Measurements from ENCODE around the gene EFCAB11.
A peak's percentile ranks its signal among the peaks of the same experiment; 100 is the strongest.

The EFCAB11 gene, protein sequence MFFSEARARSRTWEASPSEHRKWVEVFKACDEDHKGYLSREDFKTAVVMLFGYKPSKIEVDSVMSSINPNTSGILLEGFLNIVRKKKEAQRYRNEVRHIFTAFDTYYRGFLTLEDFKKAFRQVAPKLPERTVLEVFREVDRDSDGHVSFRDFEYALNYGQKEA

DNA sequence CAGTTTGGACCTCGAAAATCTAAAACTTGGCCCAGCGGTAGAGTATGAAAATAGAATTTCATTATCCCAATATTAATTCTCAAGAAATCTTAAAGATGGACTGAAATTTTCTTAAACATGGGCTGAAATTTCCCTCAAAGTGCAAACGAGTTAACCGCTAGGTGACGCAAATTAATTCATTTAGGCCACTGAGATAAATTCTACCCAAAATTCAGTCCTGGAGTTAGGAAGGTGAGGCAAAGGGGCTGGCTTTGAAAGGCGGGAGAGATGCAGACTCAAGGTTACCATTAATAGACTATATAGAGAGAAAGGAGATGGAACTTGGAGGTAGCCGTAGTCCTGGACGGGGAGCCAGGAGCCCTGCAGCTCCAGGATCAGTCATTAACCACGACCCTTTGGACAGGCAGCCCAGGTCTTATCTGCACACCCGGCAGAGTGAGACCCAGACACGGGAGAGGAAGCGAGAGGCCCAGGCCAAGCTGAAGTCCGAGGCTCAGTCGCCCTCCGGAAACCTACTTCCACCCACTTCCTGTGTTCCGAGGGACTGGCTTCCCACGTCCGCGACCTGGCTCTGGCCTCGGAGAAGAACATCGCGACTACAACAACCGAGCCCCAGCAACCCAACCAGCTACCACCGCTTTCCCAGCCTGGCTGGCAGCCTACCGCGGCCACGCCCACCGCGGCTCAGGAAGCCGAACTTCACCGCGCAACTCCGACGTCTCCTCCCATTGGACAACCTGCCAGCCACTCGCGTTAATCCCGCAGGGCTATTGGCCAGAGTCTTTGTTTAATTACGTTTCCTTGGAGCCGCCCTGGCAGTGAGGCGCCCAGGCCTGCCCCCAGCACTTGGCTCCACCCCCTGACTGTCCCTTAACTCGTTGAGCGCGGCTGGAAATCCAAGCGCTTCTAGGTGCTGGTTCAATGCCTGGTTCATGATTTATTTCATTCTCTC lies at the start of gene EFCAB11:
Gene EFCAB11 (minus strand): TSS at position 661 of the 952 bp plus-strand sequence. CDS start 70 bp downstream, at position 591.
- Histone ChIP-seq H3K27ac (peak within 1 kb of the TSS; percentile 91), H3K9me3 (no peaks in the 10 kb centered on the region), H3K36me3 (no peaks in the 10 kb centered on the region), H3K27me3 (no peaks in the 10 kb centered on the region), H3K4me3 (ENCODE audit: low read depth in 1 of 2, low read length in 1 of 2) (peak within 1 kb of the TSS; percentile 90 to 91), H3K4me1 (ENCODE audit: control insufficient read depth in 1 of 2, insufficient read depth in 1 of 2, low read depth in 1 of 2, low read length in 1 of 2) (peaks cover 20 to 27% of the 10 kb centered on the region in 2 experiments)
- TF ChIP-seq, protein P1, sequence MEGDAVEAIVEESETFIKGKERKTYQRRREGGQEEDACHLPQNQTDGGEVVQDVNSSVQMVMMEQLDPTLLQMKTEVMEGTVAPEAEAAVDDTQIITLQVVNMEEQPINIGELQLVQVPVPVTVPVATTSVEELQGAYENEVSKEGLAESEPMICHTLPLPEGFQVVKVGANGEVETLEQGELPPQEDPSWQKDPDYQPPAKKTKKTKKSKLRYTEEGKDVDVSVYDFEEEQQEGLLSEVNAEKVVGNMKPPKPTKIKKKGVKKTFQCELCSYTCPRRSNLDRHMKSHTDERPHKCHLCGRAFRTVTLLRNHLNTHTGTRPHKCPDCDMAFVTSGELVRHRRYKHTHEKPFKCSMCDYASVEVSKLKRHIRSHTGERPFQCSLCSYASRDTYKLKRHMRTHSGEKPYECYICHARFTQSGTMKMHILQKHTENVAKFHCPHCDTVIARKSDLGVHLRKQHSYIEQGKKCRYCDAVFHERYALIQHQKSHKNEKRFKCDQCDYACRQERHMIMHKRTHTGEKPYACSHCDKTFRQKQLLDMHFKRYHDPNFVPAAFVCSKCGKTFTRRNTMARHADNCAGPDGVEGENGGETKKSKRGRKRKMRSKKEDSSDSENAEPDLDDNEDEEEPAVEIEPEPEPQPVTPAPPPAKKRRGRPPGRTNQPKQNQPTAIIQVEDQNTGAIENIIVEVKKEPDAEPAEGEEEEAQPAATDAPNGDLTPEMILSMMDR (IDR thresholded peaks at IDR 0.05) = peak; percentile 43

DNA sequence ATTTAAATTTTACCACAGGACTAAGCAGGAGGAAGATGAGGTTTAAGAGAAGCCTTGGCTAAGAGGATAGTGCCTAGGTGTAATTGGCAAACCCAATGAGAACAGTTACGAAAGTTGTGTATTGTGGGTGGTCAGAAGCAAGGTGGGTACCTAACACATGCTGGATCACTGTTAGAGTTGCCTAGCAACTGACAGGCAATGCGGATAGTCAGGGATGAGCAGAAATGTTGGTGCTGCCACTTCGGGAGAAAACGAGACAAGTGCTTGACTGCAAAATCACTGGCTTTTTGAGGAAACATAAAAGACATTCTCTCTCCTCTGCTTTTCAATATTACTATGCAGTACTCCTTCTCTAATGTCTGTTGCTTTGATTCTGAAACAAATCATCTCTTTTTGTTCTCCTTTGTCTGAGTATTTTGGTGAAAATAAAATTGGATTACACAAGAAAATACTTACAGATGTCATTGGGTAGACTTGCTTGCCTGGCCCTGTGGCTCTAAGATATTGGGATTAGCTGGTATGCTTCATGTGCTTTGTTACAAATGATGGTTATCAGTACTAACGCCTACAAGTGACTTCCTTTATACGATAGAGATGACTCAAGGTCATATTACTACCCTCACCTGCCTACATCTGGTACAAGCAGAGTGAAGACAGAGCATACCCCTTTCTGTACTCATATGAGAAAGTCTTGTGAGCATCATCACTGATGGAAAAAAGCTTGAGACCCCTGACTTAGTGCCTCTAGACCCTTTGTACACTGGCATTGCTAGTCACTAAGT lies 49.2 kb upstream of the EFCAB11 start:
- TF ChIP-seq, protein P1 (IDR thresholded peaks at IDR 0.05) = no peak
- Histone ChIP-seq H3K27ac (no peak overlapping the region), H3K9me3 (no peaks in the 10 kb centered on the region), H3K36me3 (peaks cover 68% of the 10 kb centered on the region), H3K4me1 (ENCODE audit: control insufficient read depth in 1 of 2, insufficient read depth in 1 of 2, low read depth in 1 of 2, low read length in 1 of 2) (no peaks in the 10 kb centered on the region), H3K4me3 (ENCODE audit: low read depth in 1 of 2, low read length in 1 of 2) (no peak overlapping the region), H3K27me3 (no peaks in the 10 kb centered on the region)

DNA sequence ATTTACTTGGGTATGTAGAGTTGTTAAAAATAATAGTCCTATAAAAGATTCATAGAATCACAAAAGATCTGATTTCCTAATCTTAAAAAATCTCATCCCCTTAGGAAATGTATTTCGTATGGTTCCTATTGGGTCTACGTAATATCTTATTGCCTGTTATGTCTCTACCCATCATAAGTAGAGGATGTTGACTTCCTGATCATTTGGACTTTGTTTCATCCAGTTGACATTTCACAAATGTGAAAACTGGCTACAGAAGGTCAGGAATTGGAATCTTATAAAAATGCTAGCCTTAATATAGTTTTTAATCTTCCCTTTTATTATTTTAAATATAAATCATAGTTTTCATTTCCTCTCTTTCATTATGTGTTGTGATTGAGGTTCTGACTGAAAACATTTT lies 46.4 kb upstream of the EFCAB11 start:
- TF ChIP-seq, protein P1 (IDR thresholded peaks at IDR 0.05) = no peak
- Histone ChIP-seq H3K27ac (no peak overlapping the region), H3K27me3 (no peaks in the 10 kb centered on the region), H3K4me1 (ENCODE audit: control insufficient read depth in 1 of 2, insufficient read depth in 1 of 2, low read depth in 1 of 2, low read length in 1 of 2) (no peaks in the 10 kb centered on the region), H3K4me3 (ENCODE audit: low read depth in 1 of 2, low read length in 1 of 2) (no peak overlapping the region), H3K36me3 (peaks cover 80% of the 10 kb centered on the region), H3K9me3 (no peaks in the 10 kb centered on the region)

DNA sequence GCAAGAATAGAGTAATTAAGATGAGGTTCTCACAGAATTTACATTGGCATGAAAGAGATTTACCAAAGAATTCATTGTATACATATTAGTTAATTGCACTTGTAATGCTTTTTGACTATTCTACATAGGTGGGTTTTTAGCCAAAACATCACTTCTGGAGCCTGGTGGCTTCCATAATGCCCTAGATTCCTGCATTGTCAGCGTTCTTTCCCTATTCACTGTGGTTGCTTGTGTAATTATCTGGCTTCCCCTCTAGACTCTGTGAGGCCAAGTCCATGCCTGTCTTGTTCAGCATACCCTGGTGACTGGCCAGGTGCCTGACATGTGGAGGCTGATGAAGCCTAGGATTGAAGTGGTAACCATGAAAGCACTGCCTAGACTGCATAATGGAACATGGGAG lies 42.4 kb upstream of the EFCAB11 start:
- no peak overlapping the region for H3K27ac ChIP-seq
- no peaks in the 10 kb centered on the region for H3K4me1 ChIP-seq (ENCODE audit: control insufficient read depth in 1 of 2, insufficient read depth in 1 of 2, low read depth in 1 of 2, low read length in 1 of 2)
- H3K9me3 ChIP-seq = no peaks in the 10 kb centered on the region
- no peaks in the 10 kb centered on the region for H3K27me3 ChIP-seq
- TF ChIP-seq, protein P1 (IDR thresholded peaks at IDR 0.05) = no peak
- H3K4me3 ChIP-seq (ENCODE audit: low read depth in 1 of 2, low read length in 1 of 2) = no peak overlapping the region
- H3K36me3 ChIP-seq = peaks cover 87% of the 10 kb centered on the region

DNA sequence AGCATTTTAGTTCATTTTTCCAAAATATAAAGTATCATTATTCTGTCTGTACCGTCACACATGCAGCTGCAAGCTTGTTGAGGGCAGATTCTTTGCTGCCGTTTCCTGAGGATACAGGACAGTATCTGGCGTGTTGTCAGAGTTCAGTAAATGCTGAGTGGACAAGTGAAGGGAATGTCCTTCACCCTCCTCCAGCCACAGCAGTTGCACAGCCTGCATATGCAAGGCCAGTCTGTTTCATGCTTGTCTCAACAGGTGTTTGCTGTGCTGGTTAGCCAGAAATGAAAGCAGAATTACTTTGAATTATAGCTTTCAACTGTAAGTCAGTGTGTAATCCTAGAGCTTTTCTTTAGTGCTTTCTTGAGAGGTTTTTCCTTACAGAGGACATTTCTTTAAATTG lies 37.7 kb upstream of the EFCAB11 start:
- H3K4me1 ChIP-seq (ENCODE audit: control insufficient read depth in 1 of 2, insufficient read depth in 1 of 2, low read depth in 1 of 2, low read length in 1 of 2) = no peaks in the 10 kb centered on the region
- H3K27ac ChIP-seq = no peak overlapping the region
- H3K9me3 ChIP-seq = no peaks in the 10 kb centered on the region
- TF ChIP-seq, protein P1 (IDR thresholded peaks at IDR 0.05) = no peak
- H3K27me3 ChIP-seq = no peaks in the 10 kb centered on the region
- peaks cover 89% of the 10 kb centered on the region for H3K36me3 ChIP-seq
- no peak overlapping the region for H3K4me3 ChIP-seq (ENCODE audit: low read depth in 1 of 2, low read length in 1 of 2)

All from neutrophil (primary cell).